ENCODE data around the gene MRPL20. TPM values are rescaled to one million over a fixed set of nuclear protein-coding genes. Genes with fewer than 3 reads are reported as not detected.

Gene MRPL20
- polyA plus RNA-seq, 1 donor from 2014 or later, result 204 TPM

DNA sequence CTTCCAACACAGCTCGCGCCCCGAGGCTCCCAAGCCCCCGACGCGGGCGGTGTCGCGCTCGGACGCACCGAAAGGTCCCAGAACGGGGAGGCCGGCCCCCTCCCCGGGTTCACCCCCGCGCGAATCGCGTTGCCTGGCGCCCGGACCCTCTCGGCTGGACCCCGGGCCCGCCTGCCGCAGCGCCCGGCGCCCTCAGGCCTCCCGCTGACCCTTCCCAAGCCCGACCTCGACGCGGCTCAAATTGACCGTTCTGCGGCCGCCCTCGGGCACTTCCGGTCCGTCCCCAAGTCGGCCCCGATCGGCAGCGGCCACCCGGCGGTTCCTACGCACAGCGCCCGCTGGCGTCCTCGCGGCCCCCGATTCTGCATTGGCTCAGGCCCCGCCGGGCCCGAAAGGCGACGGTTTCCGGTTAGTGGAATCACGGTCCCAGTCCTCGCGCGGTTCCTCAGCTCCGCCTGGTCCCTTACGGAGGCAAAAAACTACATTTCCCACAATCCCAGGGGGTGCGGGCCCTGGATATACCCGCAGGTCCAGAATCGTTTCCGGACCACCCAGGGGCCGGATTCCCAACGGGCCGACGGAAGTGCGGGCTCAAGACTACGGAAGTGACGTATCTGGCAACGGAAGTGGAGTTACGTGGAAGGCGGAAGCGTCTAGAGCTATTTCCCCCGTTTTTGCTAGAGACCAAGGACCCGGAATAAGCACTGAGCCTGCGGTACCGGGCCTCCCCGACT is 32.0 kb downstream of the MRPL20 start, which contains the start of gene AURKAIP1:
AURKAIP1 (minus strand) TSS at position 279 of the 734 bp plus-strand sequence. CDS start 451 bp downstream, outside the sequence.
- H4K20me1 ChIP-seq (ENCODE audit: insufficient read depth), result no peaks in the 10 kb centered on the region
- H3K27ac ChIP-seq (ENCODE audit: low read length), result peak within 1 kb of the TSS; percentile 83
- no peaks in the 10 kb centered on the region for H3K36me3 ChIP-seq (ENCODE audit: insufficient read depth, low read length)
- H3K9ac ChIP-seq (ENCODE audit: low read length), result peak within 1 kb of the TSS; percentile 91
- H3K4me3 ChIP-seq (ENCODE audit: low read length), result peak within 1 kb of the TSS; percentile 98
- H3K9me3 ChIP-seq (ENCODE audit: low read length), result no peaks in the 10 kb centered on the region
- H3K4me2 ChIP-seq (ENCODE audit: low read length), result peak within 1 kb of the TSS; percentile 55
- no peaks in the 10 kb centered on the region for H3K79me2 ChIP-seq (replicated peaks; ENCODE audit: insufficient read depth, low read length)
- peak within 1 kb of the TSS; percentile 51 for H2AFZ ChIP-seq (ENCODE audit: low read depth, low read length)
- H3K9me2 ChIP-seq (ENCODE audit: insufficient read depth, low read length), result no peaks in the 10 kb centered on the region
- H3F3A ChIP-seq (ENCODE audit: insufficient read depth, low read length, poor library complexity, severe bottlenecking), result no peaks in the 10 kb centered on the region
- TF ChIP-seq, protein P1, sequence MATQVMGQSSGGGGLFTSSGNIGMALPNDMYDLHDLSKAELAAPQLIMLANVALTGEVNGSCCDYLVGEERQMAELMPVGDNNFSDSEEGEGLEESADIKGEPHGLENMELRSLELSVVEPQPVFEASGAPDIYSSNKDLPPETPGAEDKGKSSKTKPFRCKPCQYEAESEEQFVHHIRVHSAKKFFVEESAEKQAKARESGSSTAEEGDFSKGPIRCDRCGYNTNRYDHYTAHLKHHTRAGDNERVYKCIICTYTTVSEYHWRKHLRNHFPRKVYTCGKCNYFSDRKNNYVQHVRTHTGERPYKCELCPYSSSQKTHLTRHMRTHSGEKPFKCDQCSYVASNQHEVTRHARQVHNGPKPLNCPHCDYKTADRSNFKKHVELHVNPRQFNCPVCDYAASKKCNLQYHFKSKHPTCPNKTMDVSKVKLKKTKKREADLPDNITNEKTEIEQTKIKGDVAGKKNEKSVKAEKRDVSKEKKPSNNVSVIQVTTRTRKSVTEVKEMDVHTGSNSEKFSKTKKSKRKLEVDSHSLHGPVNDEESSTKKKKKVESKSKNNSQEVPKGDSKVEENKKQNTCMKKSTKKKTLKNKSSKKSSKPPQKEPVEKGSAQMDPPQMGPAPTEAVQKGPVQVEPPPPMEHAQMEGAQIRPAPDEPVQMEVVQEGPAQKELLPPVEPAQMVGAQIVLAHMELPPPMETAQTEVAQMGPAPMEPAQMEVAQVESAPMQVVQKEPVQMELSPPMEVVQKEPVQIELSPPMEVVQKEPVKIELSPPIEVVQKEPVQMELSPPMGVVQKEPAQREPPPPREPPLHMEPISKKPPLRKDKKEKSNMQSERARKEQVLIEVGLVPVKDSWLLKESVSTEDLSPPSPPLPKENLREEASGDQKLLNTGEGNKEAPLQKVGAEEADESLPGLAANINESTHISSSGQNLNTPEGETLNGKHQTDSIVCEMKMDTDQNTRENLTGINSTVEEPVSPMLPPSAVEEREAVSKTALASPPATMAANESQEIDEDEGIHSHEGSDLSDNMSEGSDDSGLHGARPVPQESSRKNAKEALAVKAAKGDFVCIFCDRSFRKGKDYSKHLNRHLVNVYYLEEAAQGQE (IDR thresholded peaks at IDR 0.05; ENCODE audit: borderline replicate concordance), result peak; percentile 24
- TF ChIP-seq POLR2AphosphoS5 (IDR thresholded peaks at IDR 0.05) (peak; percentile 74), EZH2 (IDR thresholded peaks at IDR 0.05; ENCODE audit: borderline replicate concordance, insufficient read depth, low read length, poor library complexity, severe bottlenecking) (no peak), SMC3 (conservative IDR thresholded peaks at IDR 0.05; ENCODE audit: poor library complexity) (no peak), MXI1 (conservative IDR thresholded peaks at IDR 0.05; ENCODE audit: poor library complexity, severe bottlenecking) (peak; percentile 78), EP300 (conservative IDR thresholded peaks at IDR 0.05; ENCODE audit: poor library complexity, severe bottlenecking) (peak; percentile 81), RAD21 (conservative IDR thresholded peaks at IDR 0.05) (peak; percentile 20)
- TF ChIP-seq, protein P2, sequence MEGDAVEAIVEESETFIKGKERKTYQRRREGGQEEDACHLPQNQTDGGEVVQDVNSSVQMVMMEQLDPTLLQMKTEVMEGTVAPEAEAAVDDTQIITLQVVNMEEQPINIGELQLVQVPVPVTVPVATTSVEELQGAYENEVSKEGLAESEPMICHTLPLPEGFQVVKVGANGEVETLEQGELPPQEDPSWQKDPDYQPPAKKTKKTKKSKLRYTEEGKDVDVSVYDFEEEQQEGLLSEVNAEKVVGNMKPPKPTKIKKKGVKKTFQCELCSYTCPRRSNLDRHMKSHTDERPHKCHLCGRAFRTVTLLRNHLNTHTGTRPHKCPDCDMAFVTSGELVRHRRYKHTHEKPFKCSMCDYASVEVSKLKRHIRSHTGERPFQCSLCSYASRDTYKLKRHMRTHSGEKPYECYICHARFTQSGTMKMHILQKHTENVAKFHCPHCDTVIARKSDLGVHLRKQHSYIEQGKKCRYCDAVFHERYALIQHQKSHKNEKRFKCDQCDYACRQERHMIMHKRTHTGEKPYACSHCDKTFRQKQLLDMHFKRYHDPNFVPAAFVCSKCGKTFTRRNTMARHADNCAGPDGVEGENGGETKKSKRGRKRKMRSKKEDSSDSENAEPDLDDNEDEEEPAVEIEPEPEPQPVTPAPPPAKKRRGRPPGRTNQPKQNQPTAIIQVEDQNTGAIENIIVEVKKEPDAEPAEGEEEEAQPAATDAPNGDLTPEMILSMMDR (IDR thresholded peaks at IDR 0.05; ENCODE audit: poor library complexity, severe bottlenecking), result peak; percentile 67
- H3K27me3 ChIP-seq (ENCODE audit: insufficient read depth, low read depth, low read length), result no peaks in the 10 kb centered on the region

DNA sequence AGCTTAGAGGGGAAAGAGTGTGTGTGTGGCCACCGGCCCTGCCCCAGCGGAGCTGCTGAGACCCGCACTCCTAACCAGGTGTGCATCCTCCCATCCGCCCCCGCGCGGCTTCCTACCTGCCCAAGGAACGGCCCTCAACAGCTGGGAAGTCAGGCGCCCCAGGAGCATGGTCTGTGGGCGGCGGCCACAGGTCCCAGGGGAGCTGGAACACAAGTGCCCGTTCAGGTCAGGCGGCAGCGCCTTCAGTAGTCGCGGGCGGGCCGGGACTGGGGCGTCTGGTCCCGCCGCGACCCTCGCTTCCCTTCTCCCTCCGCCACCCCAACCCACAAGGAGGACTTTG is 32.5 kb downstream of the MRPL20 start:
- Histone ChIP-seq H3K4me3 (ENCODE audit: low read length) (peak overlapping the region; percentile 98), H3F3A (ENCODE audit: insufficient read depth, low read length, poor library complexity, severe bottlenecking) (no peaks in the 10 kb centered on the region), H3K36me3 (ENCODE audit: insufficient read depth, low read length) (no peaks in the 10 kb centered on the region), H3K27ac (ENCODE audit: low read length) (peak overlapping the region; percentile 83), H3K9me2 (ENCODE audit: insufficient read depth, low read length) (no peaks in the 10 kb centered on the region), H4K20me1 (ENCODE audit: insufficient read depth) (no peaks in the 10 kb centered on the region), H3K79me2 (replicated peaks; ENCODE audit: insufficient read depth, low read length) (no peaks in the 10 kb centered on the region), H2AFZ (ENCODE audit: low read depth, low read length) (peak overlapping the region; percentile 51), H3K9me3 (ENCODE audit: low read length) (no peaks in the 10 kb centered on the region), H3K9ac (ENCODE audit: low read length) (peak overlapping the region; percentile 91), H3K4me2 (ENCODE audit: low read length) (peak overlapping the region; percentile 39), H3K27me3 (ENCODE audit: insufficient read depth, low read depth, low read length) (no peaks in the 10 kb centered on the region)
- TF ChIP-seq, protein P1 (IDR thresholded peaks at IDR 0.05; ENCODE audit: borderline replicate concordance), result no peak
- TF ChIP-seq EP300 (conservative IDR thresholded peaks at IDR 0.05; ENCODE audit: poor library complexity, severe bottlenecking) (no peak), EZH2 (IDR thresholded peaks at IDR 0.05; ENCODE audit: borderline replicate concordance, insufficient read depth, low read length, poor library complexity, severe bottlenecking) (no peak), SMC3 (conservative IDR thresholded peaks at IDR 0.05; ENCODE audit: poor library complexity) (no peak), TAF1 (IDR thresholded peaks at IDR 0.05; ENCODE audit: low read depth) (no peak), POLR2AphosphoS5 (IDR thresholded peaks at IDR 0.05) (no peak), RAD21 (conservative IDR thresholded peaks at IDR 0.05) (no peak), MXI1 (conservative IDR thresholded peaks at IDR 0.05; ENCODE audit: poor library complexity, severe bottlenecking) (no peak)
- TF ChIP-seq, protein P2 (IDR thresholded peaks at IDR 0.05; ENCODE audit: poor library complexity, severe bottlenecking), result no peak

Measured in neural cell (in vitro differentiated cells).